HG02571 (cell line): ENCODE results near the gene ARHGAP26.

ENCODE experiments used
- ATAC-seq: cut with Tn5 transposase; IDR thresholded peaks from one replicate; pipeline ENCODE4 v1.9.1; 2021; ENCODE audit warnings: mild to moderate bottlenecking, moderate library complexity; ENCODE audit not compliant: unreplicated experiment

The ARHGAP26 gene

DNA sequence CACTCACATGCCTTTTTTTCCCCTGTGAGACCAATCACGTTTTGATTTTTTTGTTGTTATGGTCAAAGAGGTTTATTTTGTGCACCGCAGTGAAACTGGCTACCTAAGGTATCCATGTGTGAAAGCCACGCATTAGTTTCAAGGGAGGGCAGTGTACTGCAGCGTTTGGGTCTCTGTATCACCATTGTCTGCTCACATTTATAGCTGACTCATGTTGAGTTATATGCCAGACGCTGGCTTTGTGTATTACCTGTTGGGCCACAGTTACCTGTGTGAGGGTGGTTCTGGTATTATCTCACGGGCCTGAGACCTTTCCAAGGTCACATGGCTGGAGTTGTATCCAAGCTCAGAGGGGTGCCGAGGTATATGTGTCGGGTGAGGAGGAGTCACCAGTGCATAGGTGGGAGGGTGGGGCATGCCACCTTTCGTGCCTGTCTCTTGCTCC, 75.8 kb downstream of the ARHGAP26 start:
- peak; percentile 44 for ATAC-seq

DNA sequence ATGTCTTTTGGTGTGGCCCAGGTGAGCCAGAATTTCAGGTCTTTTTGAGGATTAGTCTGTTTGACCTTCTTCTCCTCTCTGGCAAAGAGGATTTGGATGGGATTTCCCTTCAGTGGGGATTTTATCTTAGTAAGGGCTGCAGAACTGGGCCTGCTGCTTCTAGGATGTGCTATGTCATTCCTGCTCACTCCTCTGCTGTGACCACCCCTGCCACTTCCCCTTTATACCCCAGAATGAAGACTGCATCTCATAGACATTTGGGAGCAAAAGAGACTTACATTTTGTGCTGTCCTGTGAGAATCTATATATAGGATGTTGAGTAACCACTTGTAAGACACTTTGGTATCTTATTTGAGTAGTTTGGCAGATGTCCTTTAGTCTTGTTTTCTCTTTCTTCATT, 76.2 kb downstream of the ARHGAP26 start:
- no peak for ATAC-seq

DNA sequence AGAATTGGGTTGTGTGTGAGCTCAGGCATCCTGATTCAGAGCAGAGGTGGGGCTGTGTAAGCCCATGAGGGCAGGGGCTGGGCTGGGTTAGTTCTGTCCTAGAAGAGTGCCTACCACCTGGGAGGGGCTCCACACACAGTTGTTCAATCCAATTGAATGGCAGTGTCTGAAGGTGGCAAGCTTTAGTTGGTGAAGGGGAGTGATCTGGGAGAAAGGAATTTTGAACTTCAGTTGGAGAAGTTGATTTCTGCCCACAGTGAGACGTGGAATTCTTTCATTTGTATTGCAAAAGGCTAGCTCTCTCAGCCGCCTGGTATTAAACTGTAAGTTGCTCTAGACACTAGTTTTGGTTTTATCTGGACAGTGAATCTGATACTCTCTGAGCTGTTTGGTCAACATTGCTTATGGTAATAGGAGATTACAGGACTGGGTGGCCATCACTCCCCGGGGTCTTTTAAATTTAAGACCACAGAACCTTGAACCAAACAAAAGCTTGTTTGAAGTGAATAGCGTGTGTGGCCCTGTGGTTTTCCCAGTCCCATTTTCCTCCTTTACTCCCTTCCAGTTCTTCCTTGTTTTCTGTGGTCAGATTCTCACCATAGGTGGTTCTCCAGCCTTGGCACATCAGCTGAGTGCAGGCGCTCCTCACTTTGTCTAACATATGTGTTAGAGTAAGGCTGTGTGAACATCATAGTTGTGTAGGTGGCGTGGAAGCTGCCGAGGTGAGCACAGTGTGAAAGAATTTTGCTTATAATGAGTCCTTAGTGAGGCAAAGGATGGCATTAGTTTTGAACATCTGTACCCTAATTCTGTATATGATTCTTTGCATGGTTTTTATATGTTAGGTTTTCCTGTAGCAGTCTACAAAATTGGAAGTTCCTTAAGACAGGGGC, 78.0 kb downstream of the ARHGAP26 start:
- ATAC-seq = no peak

DNA sequence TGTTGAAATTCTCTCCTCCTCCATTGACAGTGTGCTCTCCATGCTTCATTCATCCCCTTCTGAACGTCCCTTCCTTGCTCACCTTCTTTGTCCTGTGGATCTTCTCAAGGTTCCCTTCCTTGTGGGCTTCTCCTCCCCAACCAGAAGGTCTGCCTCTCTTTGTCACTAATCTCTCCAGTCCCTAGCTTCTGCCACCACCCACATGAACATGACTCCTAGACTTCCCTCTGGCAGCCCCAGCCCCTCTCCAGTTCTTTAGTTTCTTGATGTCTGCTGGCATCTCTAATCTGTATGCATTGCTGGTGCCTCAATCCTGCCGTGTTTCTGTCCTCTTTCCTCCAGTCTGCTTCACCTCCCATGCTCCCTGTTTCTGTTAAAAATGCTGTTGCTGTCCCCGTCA, 79.3 kb downstream of the ARHGAP26 start:
- ATAC-seq = no peak

DNA sequence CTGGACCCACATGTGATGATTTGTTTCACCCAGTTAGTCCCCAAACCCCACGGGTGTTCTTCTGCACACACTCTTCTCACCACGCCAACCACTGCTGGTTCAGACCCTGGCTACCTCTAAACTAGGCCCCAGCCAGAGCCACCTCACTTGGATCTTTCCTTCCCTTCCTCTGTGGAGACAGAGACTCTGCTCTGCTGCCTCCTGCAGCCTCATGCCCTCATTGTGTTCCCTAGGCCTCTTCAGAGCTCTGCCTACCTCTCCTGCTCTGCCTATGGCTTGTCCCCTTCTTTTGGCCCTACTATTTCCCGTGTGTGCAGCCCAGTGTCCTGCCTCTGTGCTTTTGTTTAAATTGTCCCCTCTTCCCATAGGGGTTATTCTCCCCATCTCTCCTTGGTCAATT, 79.7 kb downstream of the ARHGAP26 start:
- no peak for ATAC-seq

DNA sequence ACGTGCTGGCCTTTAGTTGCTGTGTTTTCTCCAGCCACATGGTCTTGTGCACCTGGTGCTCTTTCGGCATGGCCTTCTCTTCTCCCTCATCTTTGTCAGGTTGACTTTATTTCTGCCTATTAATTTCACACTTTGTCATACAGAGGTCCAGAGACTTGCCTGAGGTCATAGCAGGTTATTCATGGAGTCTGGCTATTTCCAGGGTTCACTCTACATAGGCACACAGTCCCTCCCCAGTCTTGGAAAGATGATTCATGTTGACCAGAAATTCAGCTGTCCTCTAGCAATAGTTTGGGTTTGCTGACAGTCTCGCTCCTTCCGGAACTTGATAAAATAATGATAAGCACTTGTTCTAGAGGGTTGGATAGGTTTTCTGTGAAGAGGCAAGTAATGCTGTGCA, 81.6 kb downstream of the ARHGAP26 start:
- no peak for ATAC-seq

DNA sequence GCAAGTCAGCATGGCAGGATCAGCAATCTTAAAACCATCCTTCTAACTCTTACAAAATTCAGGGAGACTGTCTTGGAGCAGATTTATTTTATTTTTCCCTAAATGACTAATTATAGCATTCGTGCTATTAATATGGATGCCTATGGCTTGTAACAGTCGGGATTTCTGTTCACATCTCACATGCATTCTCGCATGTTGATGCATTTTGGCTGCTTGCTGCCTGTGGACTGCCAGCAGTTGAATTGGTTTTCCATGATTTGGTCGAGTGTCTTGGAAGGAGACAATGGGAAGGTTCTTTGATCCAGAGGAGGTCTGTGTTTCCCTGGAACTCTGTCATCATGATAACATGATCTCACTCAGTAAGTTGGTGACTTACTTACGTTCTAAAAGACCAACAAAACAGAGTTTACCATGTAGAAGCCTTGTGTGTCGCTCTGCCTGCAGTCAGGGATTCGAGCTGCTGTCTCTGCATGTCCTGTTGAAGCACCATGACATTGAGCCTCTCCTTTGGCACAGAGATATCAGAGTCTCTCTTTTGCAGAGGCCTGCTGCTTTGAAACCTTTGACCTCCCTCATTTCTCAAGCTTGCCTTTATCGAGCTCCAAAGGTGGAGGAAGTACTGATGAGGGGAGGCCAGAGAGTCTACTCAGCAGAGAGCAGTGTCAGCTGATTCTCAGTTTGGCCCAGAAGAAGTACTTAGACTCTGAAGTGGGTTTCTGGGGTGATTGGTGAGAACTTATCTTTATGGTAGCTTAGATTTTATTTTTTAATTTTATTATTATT, 82.4 kb downstream of the ARHGAP26 start:
- no peak for ATAC-seq

DNA sequence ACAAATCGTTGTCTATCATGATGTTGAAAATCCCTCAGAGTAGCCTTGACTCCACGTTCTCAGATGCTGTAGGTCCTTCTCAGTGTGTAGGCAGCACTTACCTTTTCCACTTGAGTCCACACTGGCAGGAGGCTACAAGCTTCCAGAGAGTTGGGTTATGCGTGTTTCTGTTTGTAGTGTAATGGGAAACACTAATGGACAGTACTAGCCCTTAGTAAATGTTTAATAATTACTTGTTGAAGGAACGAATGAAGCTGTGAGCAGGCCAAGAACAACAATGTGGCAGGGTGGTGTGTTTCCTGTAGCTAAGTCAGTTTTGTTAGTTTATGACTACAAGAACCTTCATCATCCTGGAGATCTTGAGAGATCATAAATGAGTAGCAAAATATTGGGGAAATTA, 83.5 kb downstream of the ARHGAP26 start:
- no peak for ATAC-seq

DNA sequence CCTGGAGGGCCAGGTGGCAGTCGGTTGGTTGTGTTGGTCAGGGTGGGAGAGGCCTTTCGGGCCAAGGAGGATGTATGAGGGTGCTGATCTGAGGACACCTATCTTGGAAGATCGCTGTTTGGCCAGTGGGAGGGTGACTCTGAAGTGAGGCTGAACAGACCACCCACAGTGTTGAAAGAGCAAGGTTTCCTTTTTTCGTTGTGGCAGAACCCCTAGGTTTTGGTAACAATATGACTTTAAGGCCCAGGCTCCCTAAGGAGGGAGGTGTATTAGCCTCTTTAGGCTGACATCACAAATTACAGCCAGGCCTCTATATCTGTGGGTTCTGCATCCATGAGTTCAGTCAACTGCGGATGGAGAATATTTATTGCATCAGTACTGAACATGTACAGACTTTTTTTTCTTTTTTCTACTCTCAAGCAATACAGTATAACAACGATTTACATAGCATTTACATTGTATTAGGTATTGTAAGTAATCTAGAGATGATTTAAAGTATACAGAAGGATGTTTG, 86.1 kb downstream of the ARHGAP26 start:
- ATAC-seq = no peak

DNA sequence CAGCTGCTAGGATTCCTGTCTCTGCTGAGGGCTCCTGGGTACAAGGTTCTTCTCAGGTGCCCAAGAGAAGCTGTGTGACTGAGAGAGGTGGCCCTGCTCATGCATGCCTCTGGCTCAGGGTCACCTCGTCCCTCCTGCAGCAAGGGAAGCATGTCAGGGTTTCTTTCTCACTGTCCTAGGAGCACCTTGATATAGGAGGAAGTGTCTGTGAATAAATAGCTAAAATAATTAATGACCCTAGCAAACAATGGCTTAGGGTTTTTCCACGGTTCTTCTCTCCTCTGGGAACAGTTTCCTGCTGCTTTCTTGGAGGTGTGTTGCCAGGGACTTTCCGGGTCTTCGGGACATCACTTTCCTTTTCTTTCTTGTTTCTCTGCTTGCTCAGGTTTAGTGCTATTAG, 87.2 kb downstream of the ARHGAP26 start:
- ATAC-seq = no peak

DNA sequence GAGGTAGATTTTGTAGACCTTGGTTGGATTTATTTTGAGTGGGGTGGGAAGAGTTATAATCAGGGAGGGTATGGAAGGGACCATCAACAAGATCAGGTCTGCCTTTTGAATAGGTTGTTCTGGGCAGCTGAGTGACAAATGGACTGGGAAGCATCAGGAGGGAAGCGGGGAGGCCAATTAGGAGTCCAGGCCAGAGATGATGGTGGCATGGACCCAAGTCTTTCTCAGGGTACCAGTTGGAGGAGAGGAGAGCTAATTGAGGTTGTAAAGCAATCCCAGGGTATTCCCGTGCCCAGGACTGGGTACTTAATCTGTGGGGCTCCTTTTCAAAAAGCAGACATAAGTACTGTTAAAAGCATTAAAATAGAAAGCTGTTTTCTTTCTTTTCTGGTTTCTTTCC, 88.9 kb downstream of the ARHGAP26 start:
- no peak for ATAC-seq

DNA sequence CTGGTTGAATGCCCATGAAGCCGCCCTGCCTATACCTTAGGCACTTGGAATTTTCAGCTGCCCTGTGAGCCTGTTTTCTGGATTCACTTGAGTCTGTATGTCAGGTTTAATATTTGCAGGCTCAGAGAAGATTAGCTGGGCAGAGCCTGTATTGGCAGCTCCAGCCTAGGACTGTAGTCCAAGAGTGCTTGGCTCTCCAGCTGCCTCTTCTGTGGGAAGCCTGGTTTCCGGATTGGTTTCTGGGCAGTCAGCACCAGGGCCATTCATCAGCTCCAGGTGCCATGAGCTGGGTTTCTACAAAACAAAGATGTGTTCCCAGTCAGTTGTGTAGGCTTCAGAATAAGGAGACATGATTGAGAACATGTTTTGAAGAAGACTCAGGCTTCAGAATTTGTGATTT, 90.1 kb downstream of the ARHGAP26 start:
- ATAC-seq = no peak

DNA sequence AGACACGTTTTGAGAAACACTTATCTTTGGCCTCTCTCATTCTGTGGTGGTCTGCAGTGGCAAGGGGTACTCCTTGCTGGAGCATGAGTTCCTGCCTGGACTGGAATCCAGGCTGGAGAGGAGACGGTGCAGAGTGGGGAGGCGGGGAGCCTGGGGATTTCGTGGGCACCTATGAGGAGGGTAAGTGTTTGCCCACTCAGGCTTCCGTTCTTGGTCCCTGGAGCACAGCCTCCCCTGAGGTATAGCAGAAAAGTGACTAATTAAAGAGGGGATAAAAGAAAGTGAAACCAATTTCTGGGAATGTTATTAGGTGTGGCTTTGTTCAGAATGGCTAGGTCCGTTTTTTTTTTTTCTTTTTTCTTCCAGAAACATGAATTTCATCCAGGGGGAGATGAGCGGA, 90.8 kb downstream of the ARHGAP26 start:
- ATAC-seq = no peak

DNA sequence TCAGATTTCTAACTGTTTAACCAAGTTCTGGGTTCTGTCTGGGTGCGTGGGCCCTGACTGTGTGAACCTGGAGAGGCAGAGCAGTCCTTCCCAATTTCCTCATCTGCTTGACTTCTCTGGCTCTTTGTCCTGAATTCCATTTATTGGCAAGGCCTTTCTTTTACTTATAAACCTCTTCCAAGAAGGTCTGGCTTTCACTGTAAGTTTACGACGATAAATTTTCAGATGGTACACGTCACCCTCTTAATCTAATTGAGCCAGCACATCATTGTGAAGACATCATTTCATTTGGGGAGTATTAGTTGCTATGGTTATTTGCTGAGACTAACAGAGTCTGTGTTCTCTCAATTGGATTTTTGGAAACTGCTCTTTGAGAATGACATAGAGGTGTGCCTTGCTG, 92.4 kb downstream of the ARHGAP26 start:
- ATAC-seq = no peak

DNA sequence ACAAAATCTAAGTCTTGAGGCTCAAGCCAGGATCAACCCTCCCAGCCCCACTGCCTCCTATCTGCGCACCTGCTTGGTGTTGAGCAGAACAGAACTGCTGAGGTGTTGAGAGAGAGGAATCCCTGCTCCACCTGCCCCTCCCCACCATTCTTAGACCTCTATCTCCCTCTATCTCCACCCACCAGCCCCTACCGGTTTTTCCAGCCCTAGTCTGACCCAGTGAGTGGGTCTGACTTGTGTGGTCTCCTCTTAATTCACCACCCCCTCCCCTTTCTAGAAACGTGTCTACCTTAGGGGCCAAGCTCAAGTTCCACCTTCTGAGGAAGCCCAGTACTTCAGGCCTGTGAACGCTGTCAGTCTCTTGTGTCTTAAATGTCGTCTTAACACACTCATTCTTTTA, 93.7 kb downstream of the ARHGAP26 start:
- no peak for ATAC-seq

DNA sequence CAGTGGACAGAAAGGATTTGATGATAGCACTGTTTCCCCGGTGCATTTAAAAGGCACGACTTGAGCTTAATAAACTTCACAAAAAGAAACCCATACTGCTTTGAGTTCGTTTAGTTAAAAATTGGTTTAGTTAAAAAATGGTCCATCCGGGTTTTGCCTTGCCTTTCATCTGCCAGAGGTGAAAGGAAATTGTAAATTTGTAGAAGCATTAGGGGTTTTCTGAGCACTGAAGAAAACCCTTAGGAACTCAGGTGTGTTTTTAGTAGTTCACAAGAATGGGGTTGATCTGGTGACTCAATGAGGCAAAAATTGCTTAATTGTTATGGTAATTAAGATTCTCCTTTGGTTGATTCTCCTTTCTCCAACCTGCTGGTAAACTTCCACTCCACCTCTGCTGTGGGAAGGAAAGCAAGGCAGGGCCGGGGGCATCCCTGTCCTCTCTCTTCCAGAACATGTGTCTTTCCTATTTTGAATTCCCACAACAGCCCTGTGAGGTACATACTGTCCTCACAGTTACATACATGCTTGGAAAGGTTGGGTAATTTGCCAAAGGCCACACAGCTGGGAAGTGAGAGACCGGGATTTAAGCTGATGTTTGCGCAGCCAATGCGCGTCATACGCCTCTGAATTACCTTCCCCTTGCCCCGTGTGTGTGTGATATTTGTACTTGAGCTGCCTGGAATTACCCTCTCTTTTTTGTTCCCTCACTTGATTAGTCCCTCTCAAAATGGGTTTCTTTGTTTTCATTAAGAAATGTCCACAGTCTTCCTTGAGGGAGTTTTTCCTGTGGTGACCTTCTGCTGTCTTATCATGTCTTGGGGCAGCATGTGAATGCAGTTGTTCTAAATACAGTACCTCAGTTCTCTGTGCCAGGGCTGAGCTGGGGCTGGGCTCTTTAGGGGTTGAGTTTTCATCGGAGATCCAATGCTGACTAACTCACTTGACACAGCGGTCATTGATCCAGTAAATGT, 94.4 kb downstream of the ARHGAP26 start:
- no peak for ATAC-seq

DNA sequence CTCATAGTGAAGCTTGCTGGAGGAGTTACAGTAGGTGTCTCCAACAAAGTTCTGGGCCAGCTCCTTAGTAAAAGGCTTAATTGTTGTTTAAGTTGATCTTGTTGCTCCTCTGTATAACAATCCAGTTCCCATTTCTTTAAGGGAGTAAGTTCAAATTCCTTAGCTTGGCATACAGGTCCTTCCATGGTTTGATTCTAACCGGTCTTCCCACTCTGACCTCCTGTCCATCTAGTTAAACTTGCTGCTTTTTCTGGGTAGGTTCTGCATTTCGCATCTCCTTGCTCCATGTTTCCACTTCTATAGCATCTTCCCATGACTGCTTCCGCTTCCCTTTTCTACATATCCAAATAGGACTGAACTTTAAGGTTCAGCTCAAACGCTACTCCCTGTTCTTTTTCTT, 95.5 kb downstream of the ARHGAP26 start:
- no peak for ATAC-seq

DNA sequence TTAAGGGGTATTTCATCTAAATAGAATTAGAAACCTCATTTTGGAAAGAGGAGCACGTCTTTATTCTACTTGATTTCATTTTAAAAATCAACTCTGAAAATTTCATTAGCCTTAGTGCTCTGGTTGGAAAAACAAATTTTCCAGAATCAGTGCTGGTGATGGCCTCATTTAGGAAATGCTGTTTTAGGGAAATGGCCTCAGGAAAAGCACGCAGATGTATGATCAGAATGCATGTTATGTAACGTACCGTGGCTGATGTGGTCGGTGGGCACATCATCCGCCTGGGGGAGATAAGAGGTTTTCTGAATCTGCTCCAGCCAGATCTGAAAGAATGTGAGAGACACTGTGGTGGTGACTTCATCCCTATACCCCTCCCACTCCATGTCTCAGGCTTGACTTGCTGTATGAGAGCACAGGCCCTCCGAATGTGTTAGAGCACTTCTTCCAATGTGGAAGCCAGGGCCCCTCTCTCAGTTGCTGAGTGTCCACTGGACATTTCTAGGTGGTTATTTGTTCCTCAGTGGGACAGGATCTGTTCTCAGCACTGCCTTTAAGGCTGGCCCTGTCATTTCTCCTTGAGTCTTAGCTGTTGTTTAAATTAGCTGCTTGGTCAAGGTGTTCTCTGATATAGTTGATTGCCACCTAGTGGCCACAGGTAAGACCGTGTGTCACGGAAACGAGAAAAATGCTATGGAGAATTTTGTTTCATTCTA, 96.5 kb downstream of the ARHGAP26 start:
- peak; percentile 65 for ATAC-seq

DNA sequence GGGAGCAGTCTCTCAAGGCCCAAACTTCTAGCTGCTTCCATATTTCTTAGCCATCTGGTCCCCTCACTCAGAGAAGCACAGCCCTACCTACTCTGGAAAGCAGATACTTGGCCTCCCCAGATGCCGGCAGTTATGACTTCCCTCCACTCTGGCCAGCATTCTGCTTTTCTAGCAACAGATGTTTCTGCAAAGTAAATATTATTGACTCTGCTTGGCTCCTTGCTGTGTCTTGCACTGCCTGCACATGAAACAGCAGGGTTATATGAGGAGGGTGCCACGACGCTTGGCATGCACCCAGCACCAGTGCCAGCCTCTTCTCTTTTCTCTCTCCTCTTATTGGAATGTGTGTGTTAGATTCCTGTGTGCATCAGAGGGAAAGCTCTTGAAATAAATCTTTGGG, 99.7 kb downstream of the ARHGAP26 start:
- no peak for ATAC-seq
